Effector memory CD8-positive, alpha-beta T cell (primary cell): ENCODE measurements around the gene KRT36.

ENCODE experiments used
- ATAC-seq: fragments of 150-1000 bp; cut with Tn5 transposase; replicated peaks from 2 replicates; pipeline ENCODE4 v1.10.0; 2021; ENCODE audit warnings: mild to moderate bottlenecking, moderate library complexity
- DNase-seq, 3 experiments: peaks; one replicate each; pipeline ENCODE4 v3.0.0; 2021
- H3K27ac Mint-ChIP-seq, 2 donors: one replicate each; pipeline ENCODE4 v1.8.0; 2022; ENCODE audit warnings: mild to moderate bottlenecking in 2 of 2, mixed read lengths in 2 of 2, moderate library complexity in 2 of 2
- H3K27me3 Mint-ChIP-seq, 2 donors: one replicate each; pipeline ENCODE4 v1.8.0; 2022; ENCODE audit warnings: mixed read lengths in 2 of 2
- H3K36me3 Mint-ChIP-seq: one replicate; pipeline ENCODE4 v1.8.0; 2022; ENCODE audit warnings: mild to moderate bottlenecking, moderate library complexity, mixed read lengths; ENCODE audit not compliant: insufficient read depth
- H3K4me1 Mint-ChIP-seq, 2 donors: one replicate each; pipeline ENCODE4 v1.8.0; 2022; ENCODE audit warnings: low read depth in 2 of 2, mixed read lengths in 2 of 2
- H3K4me3 Mint-ChIP-seq, 2 donors: one replicate each; pipeline ENCODE4 v1.8.0; 2022; ENCODE audit warnings: mild to moderate bottlenecking in 2 of 2, mixed read lengths in 2 of 2, moderate library complexity in 2 of 2
- H3K9me3 Mint-ChIP-seq, 2 donors: one replicate each; pipeline ENCODE4 v1.8.0; 2022; ENCODE audit warnings: mixed read lengths in 2 of 2
- total RNA-seq, 9 experiments: gene quantifications; one replicate each; lab custom pipeline; 2026; lab: John Stamatoyannopoulos, UW

Gene KRT36
- 0 reads per million in 9 experiments for total RNA-seq

DNA sequence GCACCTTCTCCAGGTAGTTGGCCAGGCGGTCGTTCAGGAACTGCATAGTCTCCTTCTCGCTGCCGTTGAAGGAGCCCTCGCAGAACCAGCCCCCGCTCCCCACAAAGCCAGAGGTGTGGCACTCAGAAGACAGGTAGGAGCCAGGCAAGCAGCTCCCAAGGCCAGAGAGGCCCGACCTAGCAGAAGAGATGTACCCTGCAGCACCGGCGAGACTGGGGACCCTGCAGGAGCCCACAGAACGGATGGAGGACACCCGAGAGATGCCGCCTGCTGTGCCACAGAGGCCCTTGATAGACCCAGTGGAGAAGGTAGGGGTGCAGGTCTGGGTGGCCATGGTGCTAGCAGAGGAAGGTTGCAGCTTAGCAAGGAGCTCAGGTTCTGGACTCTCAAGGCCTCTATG is at the start of gene KRT36:
Gene KRT36 (minus strand): TSS at position 380 of the 400 bp plus-strand sequence. CDS start 46 bp downstream, at position 334.
- no peaks in the 10 kb centered on the region for H3K9me3 Mint-ChIP-seq
- peak within 1 kb of the TSS in 1 of 2 donors; percentile 59 for H3K27ac Mint-ChIP-seq
- peaks cover 14 to 17% of the 10 kb centered on the region in 2 donors for H3K27me3 Mint-ChIP-seq
- H3K4me3 Mint-ChIP-seq = no peak within 1 kb of the TSS
- no peak for ATAC-seq
- peaks cover 11 to 12% of the 10 kb centered on the region in 2 donors for H3K4me1 Mint-ChIP-seq
- DNase-seq = no peak
- no peaks in the 10 kb centered on the region for H3K36me3 Mint-ChIP-seq

- Mint-ChIP-seq H3K27ac (no peak overlapping the region), H3K4me1 (no peaks in the 10 kb centered on the region), H3K9me3 (no peaks in the 10 kb centered on the region), H3K4me3 (no peak overlapping the region), H3K36me3 (no peaks in the 10 kb centered on the region), H3K27me3 (peaks cover 24 to 48% of the 10 kb centered on the region in 2 donors)
- DNase-seq = no peak
- no peak for ATAC-seq
Observed at GRCh38 chr17:41539071-41539492, 49.4 kb upstream of the KRT36 start.

- Mint-ChIP-seq H3K4me3 (no peak overlapping the region), H3K27ac (no peak overlapping the region), H3K36me3 (no peaks in the 10 kb centered on the region), H3K9me3 (no peaks in the 10 kb centered on the region), H3K27me3 (peaks cover 28 to 52% of the 10 kb centered on the region in 2 donors), H3K4me1 (no peaks in the 10 kb centered on the region)
- DNase-seq (no peak), ATAC-seq (no peak)
Observed at GRCh38 chr17:41538565-41538991, 48.9 kb upstream of the KRT36 start.

DNA sequence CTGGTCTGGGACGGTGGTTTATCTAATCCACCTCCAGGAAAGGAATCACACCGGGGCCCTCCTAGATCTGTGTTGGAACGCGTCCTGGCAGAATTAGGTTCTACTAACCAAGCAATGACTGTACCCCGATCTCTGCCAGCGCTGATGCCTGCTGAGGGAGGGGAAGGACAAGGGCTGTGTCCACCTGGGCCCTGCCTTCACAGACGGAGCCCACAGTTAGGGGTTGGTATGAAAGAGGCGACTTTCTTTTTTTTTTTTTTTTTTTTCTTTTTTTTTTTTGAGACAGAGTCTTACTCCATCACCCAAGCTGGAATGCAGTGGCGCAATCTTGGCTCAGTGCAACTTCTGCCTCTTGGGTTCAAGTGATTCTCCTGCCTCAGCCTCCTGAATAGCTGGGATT is 48.3 kb upstream of the KRT36 start:
- no peaks in the 10 kb centered on the region for H3K9me3 Mint-ChIP-seq
- H3K36me3 Mint-ChIP-seq = no peaks in the 10 kb centered on the region
- peaks cover 33 to 58% of the 10 kb centered on the region in 2 donors for H3K27me3 Mint-ChIP-seq
- ATAC-seq (no peak), DNase-seq (no peak)
- peak overlapping the region in 1 of 2 donors; percentile 6 for H3K27ac Mint-ChIP-seq
- no peaks in the 10 kb centered on the region for H3K4me1 Mint-ChIP-seq
- no peak overlapping the region for H3K4me3 Mint-ChIP-seq

DNA sequence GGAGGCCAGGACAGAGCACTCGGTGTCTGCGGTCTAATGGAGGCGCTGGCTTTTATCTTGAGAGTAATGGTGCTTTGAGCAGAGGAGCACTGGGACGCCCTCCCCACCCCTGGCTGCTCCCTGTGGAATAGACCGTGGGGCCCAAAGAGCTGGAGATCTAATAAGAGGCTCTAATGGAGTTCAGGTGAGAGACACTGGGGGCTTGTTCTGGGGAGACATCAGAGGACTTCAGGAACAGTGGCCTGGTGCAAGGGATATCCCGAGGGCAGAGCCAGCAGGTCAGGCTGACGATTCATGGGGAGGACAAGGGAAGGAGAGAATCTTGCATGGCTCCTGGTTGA is 47.9 kb upstream of the KRT36 start:
- Mint-ChIP-seq H3K4me1 (no peaks in the 10 kb centered on the region), H3K27ac (peak overlapping the region in 1 of 2 donors; percentile 6), H3K36me3 (no peaks in the 10 kb centered on the region), H3K9me3 (no peaks in the 10 kb centered on the region), H3K4me3 (no peak overlapping the region), H3K27me3 (peaks cover 37 to 62% of the 10 kb centered on the region in 2 donors)
- ATAC-seq (no peak), DNase-seq (no peak)

DNA sequence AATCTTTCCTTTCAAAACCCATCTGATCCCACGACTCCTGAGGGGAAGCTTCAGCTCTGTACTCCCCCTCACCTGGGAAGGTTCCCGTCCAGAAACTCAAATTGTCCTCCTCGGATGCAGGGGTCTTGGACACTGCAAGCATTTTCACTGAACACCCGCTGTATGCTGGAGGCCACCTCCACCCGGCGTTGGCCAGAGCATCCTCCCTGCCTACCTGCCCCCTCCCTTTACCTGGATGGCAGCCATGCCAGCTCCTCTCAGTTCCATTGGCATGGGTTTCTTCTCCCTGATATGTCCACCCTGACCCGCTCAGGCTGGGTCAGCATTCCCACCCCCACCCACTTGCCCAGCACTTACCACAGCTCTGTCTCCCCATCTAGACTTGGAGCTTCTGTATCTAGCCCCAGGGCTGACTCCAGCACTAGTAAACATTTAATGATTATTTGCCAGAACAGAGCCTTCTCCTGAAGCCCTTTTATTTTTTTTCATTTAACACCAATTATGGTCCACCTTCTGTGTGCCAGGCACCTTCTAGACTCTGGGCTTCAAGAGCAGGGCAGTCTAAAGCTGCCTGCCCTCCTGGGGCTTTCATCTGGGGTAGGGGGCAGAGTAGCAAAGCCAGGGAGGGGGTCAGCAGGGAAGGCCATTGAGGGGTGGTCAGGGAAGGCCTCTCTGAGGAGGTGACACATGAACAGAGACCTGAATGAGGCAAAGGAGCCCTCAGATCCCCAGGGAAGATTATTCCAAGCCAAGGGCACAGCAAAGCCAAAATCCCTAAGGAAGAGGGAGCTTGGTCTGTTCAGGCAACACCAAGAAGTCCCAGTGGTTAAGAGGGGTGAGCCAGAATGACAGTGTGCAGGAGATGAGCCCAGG is 47.3 kb upstream of the KRT36 start:
- H3K27ac Mint-ChIP-seq = peak overlapping the region in 1 of 2 donors; percentile 6
- H3K36me3 Mint-ChIP-seq = no peaks in the 10 kb centered on the region
- no peak for ATAC-seq

GRCh38 chr17:41535764-41536481 is 46.2 kb upstream of the KRT36 start:
- H3K9me3 Mint-ChIP-seq = no peaks in the 10 kb centered on the region

More for the DNA sequence above, 47.3 kb upstream of the KRT36 start:
- no peaks in the 10 kb centered on the region for H3K9me3 Mint-ChIP-seq
- H3K4me1 Mint-ChIP-seq = no peaks in the 10 kb centered on the region
- peaks cover 43 to 68% of the 10 kb centered on the region in 2 donors for H3K27me3 Mint-ChIP-seq
- DNase-seq = no peak
- H3K4me3 Mint-ChIP-seq = no peak overlapping the region

DNA sequence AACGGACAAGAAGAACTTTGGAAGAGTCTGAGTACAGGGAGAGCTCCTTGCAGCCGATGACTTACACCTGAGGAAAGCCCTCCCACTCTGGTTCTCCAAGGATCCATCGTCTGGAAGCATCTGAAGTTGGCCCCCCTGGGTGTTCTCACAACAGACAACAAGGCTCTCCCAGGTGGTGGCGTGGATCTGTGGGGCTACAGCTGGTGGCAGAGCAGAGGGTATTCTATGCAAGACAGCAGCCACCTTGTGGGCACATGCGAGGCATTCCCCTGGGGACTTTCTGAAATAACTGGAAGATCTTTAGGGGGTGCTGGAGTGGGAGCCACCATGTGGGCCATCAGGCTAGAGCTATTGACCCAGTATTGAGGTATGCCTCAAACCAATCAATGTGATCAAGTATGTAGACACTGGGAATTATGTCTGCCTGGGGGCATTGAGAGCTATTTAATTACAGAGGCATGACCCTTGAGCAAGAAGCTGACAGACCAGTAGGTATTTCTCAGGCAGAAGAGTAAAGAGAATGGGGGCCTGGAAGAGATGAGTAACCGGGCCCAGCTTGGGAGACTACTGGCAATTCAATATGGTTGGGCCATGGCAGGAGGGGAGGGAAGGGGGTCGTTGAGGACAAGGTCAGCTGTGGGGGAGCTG is 45.3 kb upstream of the KRT36 start:
- no peaks in the 10 kb centered on the region for H3K9me3 Mint-ChIP-seq
- no peak overlapping the region for H3K27ac Mint-ChIP-seq
- H3K4me1 Mint-ChIP-seq = no peaks in the 10 kb centered on the region
- ATAC-seq (no peak), DNase-seq (no peak)
- no peaks in the 10 kb centered on the region for H3K36me3 Mint-ChIP-seq
- H3K4me3 Mint-ChIP-seq = no peak overlapping the region
- peaks cover 55 to 87% of the 10 kb centered on the region in 2 donors for H3K27me3 Mint-ChIP-seq

More at GRCh38 chr17:41535764-41536481, 46.2 kb upstream of the KRT36 start:
- DNase-seq (no peak), ATAC-seq (no peak)
- peaks cover 52 to 78% of the 10 kb centered on the region in 2 donors for H3K27me3 Mint-ChIP-seq
- no peak overlapping the region for H3K27ac Mint-ChIP-seq
- no peak overlapping the region for H3K4me3 Mint-ChIP-seq
- no peaks in the 10 kb centered on the region for H3K36me3 Mint-ChIP-seq
- no peaks in the 10 kb centered on the region for H3K4me1 Mint-ChIP-seq

GRCh38 chr17:41533613-41534012 is 43.9 kb upstream of the KRT36 start:
- no peak overlapping the region for H3K4me3 Mint-ChIP-seq
- peaks cover 0 to 4% of the 10 kb centered on the region in 2 donors for H3K4me1 Mint-ChIP-seq
- no peaks in the 10 kb centered on the region for H3K9me3 Mint-ChIP-seq
- no peak for DNase-seq
- ATAC-seq = no peak
- no peak overlapping the region for H3K27ac Mint-ChIP-seq
- H3K27me3 Mint-ChIP-seq = peaks cover 69 to 96% of the 10 kb centered on the region in 2 donors
- H3K36me3 Mint-ChIP-seq = no peaks in the 10 kb centered on the region

DNA sequence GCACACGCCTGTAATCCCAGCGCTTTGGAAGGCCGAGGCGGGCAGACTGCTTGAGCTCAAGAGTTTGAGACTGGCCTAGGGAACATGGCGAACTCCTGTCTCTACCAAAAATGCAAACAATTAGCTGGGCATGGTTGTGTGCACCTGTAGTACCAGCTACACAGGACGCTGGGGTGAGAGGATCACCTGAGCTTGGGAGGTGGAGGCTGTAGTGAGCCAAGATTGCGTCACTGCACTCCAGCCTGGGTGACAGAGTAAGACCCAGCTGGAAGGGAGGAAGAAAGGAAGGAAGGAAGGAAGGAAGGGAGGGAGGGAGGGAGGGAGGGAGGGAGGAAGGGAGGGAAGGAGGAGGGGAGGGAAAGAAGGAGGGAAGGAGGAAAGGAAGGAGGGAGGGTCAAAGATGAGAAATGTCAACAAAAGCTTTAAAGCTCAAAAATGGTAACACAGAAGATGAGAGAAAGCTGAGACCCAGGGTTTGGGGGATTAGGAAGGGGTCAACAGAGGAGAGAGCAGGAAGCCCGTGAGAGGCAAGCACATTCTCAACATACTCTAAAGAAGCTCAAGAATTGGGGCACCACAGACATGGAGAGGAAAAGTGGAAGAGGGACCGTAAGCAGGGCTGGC is 43.3 kb upstream of the KRT36 start:
- ATAC-seq (no peak), DNase-seq (no peak)
- peaks cover 3 to 4% of the 10 kb centered on the region in 2 donors for H3K4me1 Mint-ChIP-seq
- H3K36me3 Mint-ChIP-seq = no peaks in the 10 kb centered on the region
- no peak overlapping the region for H3K27ac Mint-ChIP-seq
- no peaks in the 10 kb centered on the region for H3K9me3 Mint-ChIP-seq
- peaks cover 74 to 98% of the 10 kb centered on the region in 2 donors for H3K27me3 Mint-ChIP-seq
- no peak overlapping the region for H3K4me3 Mint-ChIP-seq

- Mint-ChIP-seq H3K27ac (no peak overlapping the region), H3K36me3 (no peaks in the 10 kb centered on the region), H3K4me1 (peaks cover 8 to 9% of the 10 kb centered on the region in 2 donors), H3K4me3 (no peak overlapping the region), H3K9me3 (no peaks in the 10 kb centered on the region), H3K27me3 (peaks cover 78 to 99% of the 10 kb centered on the region in 2 donors)
- no peak for ATAC-seq
- DNase-seq = no peak
Observed at GRCh38 chr17:41531993-41532392, 42.3 kb upstream of the KRT36 start.

DNA sequence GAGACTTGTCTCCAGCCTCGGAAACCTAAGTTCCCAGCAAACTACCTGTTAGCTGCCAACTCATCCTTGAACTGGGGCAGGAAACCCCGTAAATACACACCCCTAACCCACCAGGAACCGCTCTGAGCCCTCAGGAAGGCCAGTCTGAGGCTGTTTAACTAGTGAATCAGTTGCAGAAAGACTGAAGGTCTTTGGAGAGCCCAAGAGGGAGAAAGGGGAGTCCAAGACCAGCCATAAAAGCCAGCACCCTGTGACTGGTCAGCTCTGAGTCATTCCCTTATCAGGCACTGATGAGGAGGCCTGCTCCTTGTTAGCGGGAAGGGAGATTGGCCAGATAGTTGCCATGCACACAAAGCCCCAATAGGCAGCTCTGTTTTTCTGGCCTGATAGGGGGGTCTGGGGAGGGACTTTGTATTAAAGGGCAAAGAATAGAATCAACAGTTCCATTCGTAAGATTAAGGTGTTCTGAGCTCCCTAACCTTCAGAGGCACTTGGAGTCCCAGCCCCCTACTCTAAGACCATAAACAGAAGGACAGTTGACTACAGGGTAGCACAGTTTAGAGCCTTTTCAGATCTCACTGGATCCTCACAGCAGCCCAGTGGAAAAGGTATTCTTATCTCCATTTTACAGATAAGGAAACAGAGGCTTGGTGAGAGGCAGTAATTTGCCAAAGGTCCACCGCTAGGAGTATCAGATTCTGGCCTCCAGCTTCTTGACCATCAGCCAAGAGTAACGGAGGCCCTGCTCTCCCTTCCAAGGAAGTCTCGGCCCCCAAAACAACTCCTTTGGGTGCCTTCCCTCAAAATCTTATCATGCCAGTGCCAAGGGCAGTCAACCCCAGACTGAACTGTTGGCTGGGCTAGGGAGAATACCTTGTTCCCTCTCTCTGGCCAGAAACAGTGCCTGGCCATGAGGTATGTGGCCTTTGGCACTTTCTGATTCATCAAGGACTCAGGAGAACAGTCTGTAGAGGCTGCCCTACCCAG is 40.6 kb upstream of the KRT36 start:
- no peak for DNase-seq
- peaks cover 8 to 9% of the 10 kb centered on the region in 2 donors for H3K4me1 Mint-ChIP-seq

More for the DNA sequence above, 40.6 kb upstream of the KRT36 start:
- Mint-ChIP-seq H3K27ac (no peak overlapping the region), H3K4me3 (no peak overlapping the region), H3K27me3 (peaks cover 77 to 96% of the 10 kb centered on the region in 2 donors), H3K9me3 (no peaks in the 10 kb centered on the region), H3K36me3 (no peaks in the 10 kb centered on the region)
- ATAC-seq = no peak
